ENCODE measurements around the gene GRM2. TPM values are rescaled to one million over a fixed set of nuclear protein-coding genes. Genes with fewer than 3 reads are reported as not detected.

Gene GRM2
- total and polyA plus RNA-seq, 2 of the 8 experiments (the other 6 are each of a cell fraction or from before 2014, with no cell fraction given): 3.9 to 10.5 TPM

DNA sequence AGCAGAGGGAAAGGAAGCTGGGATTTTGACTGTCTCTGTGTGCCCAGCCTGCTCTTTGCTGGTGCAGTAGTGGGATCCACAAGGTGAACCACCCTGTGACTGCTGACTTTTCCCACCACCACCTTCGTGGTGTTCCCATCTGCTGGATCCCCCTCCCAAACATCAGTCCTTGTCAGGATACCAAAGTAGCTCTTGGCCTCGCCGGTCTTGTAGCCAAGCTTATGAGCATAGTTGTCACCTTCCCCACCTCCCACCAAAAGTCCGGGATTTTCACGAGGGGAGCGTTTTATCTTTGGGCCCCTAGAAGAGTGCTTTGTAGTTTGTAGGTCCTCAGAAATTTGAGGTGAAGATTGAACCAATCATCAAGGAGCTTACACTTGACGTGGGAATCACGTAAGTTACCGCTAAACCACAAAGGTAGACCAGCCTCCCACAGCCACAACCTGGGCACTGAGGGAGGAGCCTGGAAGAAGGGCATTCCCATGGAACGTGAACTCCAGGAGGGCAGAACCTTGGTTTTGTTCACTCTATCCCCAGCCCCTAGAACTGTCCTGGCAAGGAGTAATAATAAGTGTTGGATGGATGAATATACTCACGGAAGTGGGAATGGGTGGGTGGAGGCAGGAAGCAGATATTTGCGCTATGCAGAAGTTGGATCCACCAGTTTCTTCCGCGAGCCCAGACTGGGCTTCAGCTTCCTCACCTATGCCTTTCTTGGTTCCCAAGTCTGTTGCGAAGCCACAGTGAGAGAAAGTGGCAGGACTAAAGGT lies 36.6 kb upstream of the GRM2 start:
- ChIA-PET CTCF (ENCODE audit: partially characterized antibody) (interaction anchor here (0.6 to 10.9 kb wide), 29 partner anchors 10 to 281 kb away, joined by 3 to 137 read pairs (median 6); partner anchors contain the start of genes DCAF1, GRM2 and RAD54L2), POLR2A (ENCODE audit: partially characterized antibody) (interaction anchor here (0.8 to 5.2 kb wide), 10 partner anchors 11 to 171 kb away, joined by 3 to 37 read pairs (median 4); partner anchors contain the start of genes DCAF1 and GRM2)
- Histone ChIP-seq H4K5ac (ENCODE audit: insufficient read length, low read depth, low read length) (no peak overlapping the region), H3K14ac (ENCODE audit: insufficient read length) (no peak overlapping the region), H2BK5ac (ENCODE audit: low read depth, low read length) (no peak overlapping the region), H3K4me3 (ENCODE audit: extremely low read depth in 1 of 4, insufficient read depth in 2 of 4, low read depth in 3 of 4, low read length in 4 of 4) (peak overlapping the region; percentile 59 to 82 (median 69); a peak in 7 of 8 replicates), H4K20me1 (replicated peaks in 1 of 2; ENCODE audit: control insufficient read depth in 1 of 2, insufficient read depth in 2 of 2, low read length in 2 of 2) (no peaks in the 10 kb centered on the region), H4K91ac (replicated peaks; ENCODE audit: insufficient read length, low read length) (no peak overlapping the region), H2BK15ac (ENCODE audit: low read length) (no peak overlapping the region), H3K9ac (replicated peaks in 1 of 4; ENCODE audit: extremely low read depth in 1 of 4, low read depth in 3 of 4, low read length in 3 of 4) (peak overlapping the region in 1 of 4 experiments; percentile 69; a peak in 1 of 7 replicates), H3K27ac (ENCODE audit: low read depth, low read length) (no peak overlapping the region), H2BK12ac (ENCODE audit: low read depth, low read length) (no peak overlapping the region), H3K4ac (replicated peaks; ENCODE audit: insufficient read length, low read depth, low read length) (no peak overlapping the region), H3K23ac (ENCODE audit: insufficient read length) (no peak overlapping the region), H3K23me2 (ENCODE audit: low read depth, low read length) (peaks cover 7% of the 10 kb centered on the region; the same call in 1 of the 2 replicates), H3K79me1 (ENCODE audit: low read depth, low read length) (peaks cover 3% of the 10 kb centered on the region), H3K36me3 (ENCODE audit: control insufficient read depth in 2 of 4, insufficient read depth in 4 of 4, low read length in 3 of 4) (no peaks in the 10 kb centered on the region), H2BK120ac (replicated peaks; ENCODE audit: low read depth, low read length) (no peak overlapping the region), H3K4me2 (ENCODE audit: insufficient read depth in 1 of 2, low read depth in 2 of 2, low read length in 2 of 2) (peak overlapping the region; percentile 58 to 91), H3K18ac (ENCODE audit: extremely low read depth, low read length) (no peak overlapping the region), H4K8ac (ENCODE audit: extremely low read depth, insufficient read depth, low read length) (no peak overlapping the region; the same call in 1 of the 2 replicates), H3K4me1 (replicated peaks in 1 of 4; ENCODE audit: control insufficient read depth in 3 of 4, insufficient read depth in 4 of 4, low read length in 3 of 4) (peaks cover 0 to 10% (median 5%) of the 10 kb centered on the region in 4 experiments; a peak in 3 of 7 replicates), H3K9me3 (ENCODE audit: insufficient read depth in 2 of 2, low read depth in 1 of 2, low read length in 1 of 2) (no peaks in the 10 kb centered on the region), H3K56ac (replicated peaks; ENCODE audit: insufficient read length, low read depth, low read length) (no peak overlapping the region), H2BK20ac (ENCODE audit: low read length) (no peak overlapping the region), H3K79me2 (ENCODE audit: control insufficient read depth in 1 of 2, insufficient read depth in 2 of 2, low read length in 2 of 2) (no peaks in the 10 kb centered on the region), H3K27me3 (replicated peaks in 1 of 4; ENCODE audit: control insufficient read depth in 3 of 4, extremely low read depth in 1 of 4, insufficient read depth in 3 of 4, low read length in 3 of 4) (no peaks in the 10 kb centered on the region), H2AFZ (ENCODE audit: low read length) (no peak overlapping the region), H2AK5ac (ENCODE audit: low read depth, low read length) (no peak overlapping the region)
- 89% methylated on average over 15 of the region's 15 CpGs; no CpG with 5 or more reads in 1 of the 2 experiments for WGBS, 2 experiments (ENCODE audit: extremely low coverage in 1 of 2, insufficient coverage in 1 of 2, insufficient read length in 1 of 2, insufficient replicate concordance in 2 of 2, low coverage in 1 of 2, low lambda C conversion rate in 2 of 2, missing lambda C conversion rate in 1 of 2)
- FAIRE-seq (no peak), DNase-seq (ENCODE audit: low read depth in 1 of 2, low spot score in 2 of 2) (no peak)
- TF ChIP-seq JUN (IDR thresholded peaks at IDR 0.05; ENCODE audit: low read depth, low read length) (no peak), CBX8 (IDR thresholded peaks at IDR 0.05; ENCODE audit: borderline replicate concordance, low read depth, low read length) (no peak), SP1 (IDR thresholded peaks at IDR 0.05; ENCODE audit: low read depth, low read length) (no peak), TBP (IDR thresholded peaks at IDR 0.05; ENCODE audit: low read depth, low read length) (no peak), CEBPB (IDR thresholded peaks at IDR 0.05; ENCODE audit: low read depth, low read length) (no peak), RAD21 (IDR thresholded peaks at IDR 0.05 in 1 of 2, conservative IDR thresholded peaks at IDR 0.05 in 1 of 2; ENCODE audit: low read depth in 2 of 2, low read length in 2 of 2) (no peak), MAFK (IDR thresholded peaks at IDR 0.05; ENCODE audit: low read depth, low read length) (no peak), TAF7 (optimal IDR thresholded peaks at IDR 0.05; ENCODE audit: borderline replicate concordance, low read depth, low read length) (no peak), SP2 (IDR thresholded peaks at IDR 0.05; ENCODE audit: low read length) (no peak), GTF2F1 (IDR thresholded peaks at IDR 0.05; ENCODE audit: borderline replicate concordance, low read depth, low read length) (no peak)
- TF ChIP-seq, protein P1, sequence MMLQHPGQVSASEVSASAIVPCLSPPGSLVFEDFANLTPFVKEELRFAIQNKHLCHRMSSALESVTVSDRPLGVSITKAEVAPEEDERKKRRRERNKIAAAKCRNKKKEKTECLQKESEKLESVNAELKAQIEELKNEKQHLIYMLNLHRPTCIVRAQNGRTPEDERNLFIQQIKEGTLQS (IDR thresholded peaks at IDR 0.05; ENCODE audit: insufficient read depth, low read depth, low read length): no peak

All from H1 (cell line).